Activated B cell treated with CpG ODN at 0.5 μM for 24 hours (primary cell): Measurements from ENCODE around the gene PAX5. TPM values are rescaled to one million over a fixed set of nuclear protein-coding genes. Genes with fewer than 3 reads are reported as not detected.
"Not testable (repeated sequence)": the region's sequence is repeated elsewhere in the genome, so short reads cannot be mapped to it uniquely, and the experiment has no call there.

Source experiments
- ATAC-seq: fragments of 200-7000 bp; cut with Tn5 transposase; one replicate; pipeline ENCODE4 v1.10.0; 2021; ENCODE audit warnings: low read depth, mild to moderate bottlenecking, moderate library complexity
- CTCF ChIA-PET: fragments of 350-600 bp; sonication (Branson Sonifier 250); formaldehyde crosslinking; loops from one replicate; lab custom pipeline; 2021; ENCODE audit warnings: antibody characterized with exemption; lab: Charles Lee
- POLR2A ChIA-PET: fragments of 350-600 bp; sonication (Branson Sonifier 250); formaldehyde crosslinking; loops from one replicate; lab custom pipeline; 2021; ENCODE audit warnings: antibody characterized with exemption; lab: Charles Lee
- DNase-seq: peaks from one replicate; pipeline ENCODE4 v3.0.0; 2022
- H3K27ac Mint-ChIP-seq: one replicate; pipeline ENCODE4 v1.8.0; 2020; ENCODE audit warnings: mixed read lengths
- H3K27me3 Mint-ChIP-seq: one replicate; pipeline ENCODE4 v1.8.0; 2021; ENCODE audit warnings: mixed read lengths
- H3K36me3 Mint-ChIP-seq: one replicate; pipeline ENCODE4 v1.8.0; 2021; ENCODE audit warnings: low read depth, mixed read lengths
- H3K4me1 Mint-ChIP-seq: one replicate; pipeline ENCODE4 v1.8.0; 2021; ENCODE audit warnings: mixed read lengths
- H3K4me3 Mint-ChIP-seq: one replicate; pipeline ENCODE4 v1.8.0; 2020; ENCODE audit warnings: mild to moderate bottlenecking, mixed read lengths
- H3K9me3 Mint-ChIP-seq: one replicate; pipeline ENCODE4 v1.8.0; 2020; ENCODE audit warnings: mixed read lengths
- intact Hi-C: fragments of 100-400 bp; cut with micrococcal nuclease; formaldehyde crosslinking; loops from one replicate; pipeline ENCODE4 v1.15.1; 2024
- total RNA-seq: library from RNA; stranded (reverse); gene quantifications from 2 replicates; pipeline ENCODE4 v1.2.3, GENCODE V29; 2022
- TF ChIP-seq, protein P1 (sequence below): fragments of 200-600 bp; IDR thresholded peaks from one replicate; pipeline ENCODE4 v1.8.0; 2022; ENCODE audit warnings: antibody characterized with exemption, mild to moderate bottlenecking

Gene PAX5
- total RNA-seq, 1 donor from 2014 or later: 619 TPM

- H3K27ac Mint-ChIP-seq: peak overlapping the region; percentile 87
- ChIA-PET POLR2A (no interaction called here), CTCF (interaction anchor here (0.9 kb wide), 1 partner anchor 239 kb away, joined by 3 read pairs; no protein-coding TSS in a partner anchor)
- no peaks in the 10 kb centered on the region for H3K27me3 Mint-ChIP-seq
- peaks cover 58% of the 10 kb centered on the region for H3K4me1 Mint-ChIP-seq
- intact Hi-C loops: loop anchor here (5.0 to 10.0 kb wide), 4 partner anchors 251 to 616 kb away; partner anchors contain the start of genes GRHPR, POLR1E and ZCCHC7
- ATAC-seq (no peak), DNase-seq (no peak)
- H3K9me3 Mint-ChIP-seq: no peaks in the 10 kb centered on the region
- TF ChIP-seq, protein P1, sequence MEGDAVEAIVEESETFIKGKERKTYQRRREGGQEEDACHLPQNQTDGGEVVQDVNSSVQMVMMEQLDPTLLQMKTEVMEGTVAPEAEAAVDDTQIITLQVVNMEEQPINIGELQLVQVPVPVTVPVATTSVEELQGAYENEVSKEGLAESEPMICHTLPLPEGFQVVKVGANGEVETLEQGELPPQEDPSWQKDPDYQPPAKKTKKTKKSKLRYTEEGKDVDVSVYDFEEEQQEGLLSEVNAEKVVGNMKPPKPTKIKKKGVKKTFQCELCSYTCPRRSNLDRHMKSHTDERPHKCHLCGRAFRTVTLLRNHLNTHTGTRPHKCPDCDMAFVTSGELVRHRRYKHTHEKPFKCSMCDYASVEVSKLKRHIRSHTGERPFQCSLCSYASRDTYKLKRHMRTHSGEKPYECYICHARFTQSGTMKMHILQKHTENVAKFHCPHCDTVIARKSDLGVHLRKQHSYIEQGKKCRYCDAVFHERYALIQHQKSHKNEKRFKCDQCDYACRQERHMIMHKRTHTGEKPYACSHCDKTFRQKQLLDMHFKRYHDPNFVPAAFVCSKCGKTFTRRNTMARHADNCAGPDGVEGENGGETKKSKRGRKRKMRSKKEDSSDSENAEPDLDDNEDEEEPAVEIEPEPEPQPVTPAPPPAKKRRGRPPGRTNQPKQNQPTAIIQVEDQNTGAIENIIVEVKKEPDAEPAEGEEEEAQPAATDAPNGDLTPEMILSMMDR: no peak
- peaks cover 90% of the 10 kb centered on the region for H3K36me3 Mint-ChIP-seq
- no peak overlapping the region for H3K4me3 Mint-ChIP-seq
Observed at GRCh38 chr9:36870960-36871359, 163.1 kb downstream of the PAX5 start.

DNA sequence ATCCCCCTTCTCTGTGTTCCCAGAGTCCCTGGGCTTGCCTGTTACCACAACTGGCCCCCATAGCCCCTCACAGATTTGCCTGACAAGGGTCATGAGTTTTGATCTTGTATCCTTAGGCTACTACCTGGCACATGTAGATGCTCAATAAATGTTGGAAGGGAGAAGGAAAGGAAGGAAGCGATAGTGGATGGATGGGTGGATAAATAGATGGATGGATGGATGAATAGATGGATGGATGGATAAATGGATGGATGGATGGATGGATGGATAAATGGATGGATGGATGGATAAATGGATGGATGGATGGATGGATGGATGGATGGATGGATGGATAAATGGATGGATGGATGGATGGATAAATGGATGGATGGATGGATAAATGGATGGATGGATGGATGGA, 164.5 kb downstream of the PAX5 start:
- CTCF ChIA-PET: not testable (repeated sequence)
- H3K36me3 Mint-ChIP-seq: peaks cover 90% of the 10 kb centered on the region
- H3K27ac Mint-ChIP-seq: peak overlapping the region; percentile 68

GRCh38 chr9:36868586-36869282, 165.3 kb downstream of the PAX5 start:
- ChIA-PET POLR2A (interaction anchor here (0.9 kb wide), 1 partner anchor 13 kb away, joined by 4 read pairs; no protein-coding TSS in a partner anchor), CTCF (no interaction called here)
- Mint-ChIP-seq H3K4me1 (peaks cover 52% of the 10 kb centered on the region), H3K36me3 (peaks cover 87% of the 10 kb centered on the region), H3K27me3 (no peaks in the 10 kb centered on the region), H3K9me3 (no peaks in the 10 kb centered on the region), H3K27ac (peak overlapping the region; percentile 68), H3K4me3 (no peak overlapping the region)
- no peak for DNase-seq
- TF ChIP-seq, protein P1: no peak
- ATAC-seq: no peak
- intact Hi-C loops: no loop called here

More for the DNA sequence above, 164.5 kb downstream of the PAX5 start:
- H3K4me3 Mint-ChIP-seq, H3K27me3 Mint-ChIP-seq, ATAC-seq, H3K9me3 Mint-ChIP-seq, DNase-seq: not testable (repeated sequence)
- intact Hi-C loops: loop anchor here (5.0 to 10.0 kb wide), 4 partner anchors 253 to 618 kb away; partner anchors contain the start of genes GRHPR, POLR1E and ZCCHC7
- POLR2A ChIA-PET: interaction anchor here (0.9 kb wide), 1 partner anchor 12 kb away, joined by 4 read pairs; no protein-coding TSS in a partner anchor
- peaks cover 58% of the 10 kb centered on the region for H3K4me1 Mint-ChIP-seq

GRCh38 chr9:36867672-36868471, 166.2 kb downstream of the PAX5 start:
- intact Hi-C loops: no loop called here
- peaks cover 85% of the 10 kb centered on the region for H3K36me3 Mint-ChIP-seq
- ATAC-seq: no peak

GRCh38 chr9:36867241-36867640, 166.8 kb downstream of the PAX5 start:
- H3K27ac Mint-ChIP-seq: peak overlapping the region; percentile 50
- H3K27me3 Mint-ChIP-seq: no peaks in the 10 kb centered on the region
- H3K36me3 Mint-ChIP-seq: peaks cover 85% of the 10 kb centered on the region
- H3K9me3 Mint-ChIP-seq: no peaks in the 10 kb centered on the region
- H3K4me1 Mint-ChIP-seq: peaks cover 45% of the 10 kb centered on the region
- DNase-seq (no peak), ATAC-seq (no peak)
- TF ChIP-seq, protein P1: no peak
- POLR2A ChIA-PET: no interaction called here
- intact Hi-C loops: no loop called here
- CTCF ChIA-PET: no interaction called here
- no peak overlapping the region for H3K4me3 Mint-ChIP-seq

More at GRCh38 chr9:36867672-36868471, 166.2 kb downstream of the PAX5 start:
- H3K4me3 Mint-ChIP-seq: no peak overlapping the region
- TF ChIP-seq, protein P1: no peak
- H3K9me3 Mint-ChIP-seq: no peaks in the 10 kb centered on the region
- H3K27me3 Mint-ChIP-seq: no peaks in the 10 kb centered on the region
- DNase-seq: no peak
- peak overlapping the region; percentile 59 for H3K27ac Mint-ChIP-seq
- CTCF ChIA-PET: no interaction called here
- POLR2A ChIA-PET: no interaction called here
- peaks cover 43% of the 10 kb centered on the region for H3K4me1 Mint-ChIP-seq
